Kidney (tissue), 14 donors: ENCODE data around the gene NR2F6. TPM values are rescaled to one million over a fixed set of nuclear protein-coding genes. Genes with fewer than 3 reads are reported as not detected.
A peak's percentile ranks its signal among the peaks of the same experiment; 100 is the strongest.
"Not testable (repeated sequence)": the region's sequence is repeated elsewhere in the genome, so short reads cannot be mapped to it uniquely, and the experiment has no call there.

ENCODE experiments used
- DNase-seq, 5 donors: peaks; one replicate each; pipeline ENCODE4 v3.0.0-alpha.2; 2013 to 2020
- FAIRE-seq: peaks from 2 replicates; lab custom pipeline; 2012; peaks lifted over from hg19 to GRCh38; lab: Jason Lieb, UNC
- H3K27ac ChIP-seq, 2 donors: one replicate each; pipeline ENCODE4 v1.7.0; 2013; ENCODE audit warnings: low read depth in 2 of 2, low read length in 2 of 2, inconsistent platforms in 1 of 2
- H3K27me3 ChIP-seq: one replicate; pipeline ENCODE4 v1.7.1; 2013; ENCODE audit warnings: low read length, inconsistent platforms; ENCODE audit not compliant: control insufficient read depth, insufficient read depth
- H3K36me3 ChIP-seq, 3 donors: one replicate each; pipeline versions ENCODE4 v1.7.0 to v1.7.1; 2013; ENCODE audit warnings: low read length in 3 of 3, control low read depth in 1 of 3, inconsistent platforms in 1 of 3; ENCODE audit not compliant: insufficient read depth in 3 of 3, control insufficient read depth in 2 of 3
- H3K4me1 ChIP-seq, 3 donors: one replicate each; pipeline versions ENCODE4 v1.7.0 to v1.7.1; 2013; ENCODE audit warnings: low read length in 3 of 3, inconsistent platforms in 1 of 3, low read depth in 1 of 3; ENCODE audit not compliant: control insufficient read depth in 2 of 3, insufficient read depth in 2 of 3
- H3K4me3 ChIP-seq, 3 donors: one replicate each; pipeline versions ENCODE4 v1.7.0 to v1.8.1; 2013; ENCODE audit warnings: low read length in 3 of 3, control low read depth in 1 of 3, inconsistent platforms in 1 of 3
- H3K9ac ChIP-seq, 3 donors: one replicate each; pipeline versions ENCODE4 v1.7.0 to v1.7.1; 2013; ENCODE audit warnings: low read length in 3 of 3, control low read depth in 1 of 3, inconsistent platforms in 1 of 3
- H3K9me3 ChIP-seq, 3 donors: one replicate each; pipeline versions ENCODE4 v1.7.0 to v1.7.1; 2013; ENCODE audit warnings: low read length in 3 of 3, control low read depth in 1 of 3, inconsistent platforms in 1 of 3; ENCODE audit not compliant: control insufficient read depth in 2 of 3, insufficient read depth in 1 of 3
- CTCF ChIP-seq: IDR thresholded peaks from 3 replicates; pipeline ENCODE4 v1.5.1; 2012; ENCODE audit warnings: mild to moderate bottlenecking, moderate library complexity, borderline replicate concordance; ENCODE audit not compliant: insufficient read depth; ENCODE audit errors: extremely low read depth
- intact Hi-C: fragments of 100-400 bp; cut with DNase I; formaldehyde crosslinking; loops from one replicate; pipeline ENCODE4 v1.11.1; 2022
- polyA plus RNA-seq: library from polyadenylated mRNA; stranded (reverse); fragments of 350-450 nt; fragmentation: Illumina TruSeq; extraction: RNeasy Lipid Tissue Mini Kit (QIAGEN cat#74804); gene quantifications from one replicate; pipeline ENCODE4 v1.2.3, GENCODE V29; 2014; ENCODE audit warnings: low read depth, low replicate concordance; ENCODE audit not compliant: insufficient read depth
- total RNA-seq: library from RNA; stranded (reverse); fragmentation: NEBNext Ultra II Directional; extraction: Animal tissue kit (Norgen Biotek cat#: 25700); gene quantifications from one replicate; pipeline ENCODE4 v1.2.1, GENCODE V29; 2021
- donor health status: control.
- donor health status: control.
- donor health status: control.
- donor health status: control.
- donor health status: control.
- donor health status: DM: yes; HTN: yes; CAD: no.
- donor health status: Normal renal cell carcinoma (clear cell type).

The NR2F6 gene
- total and polyA plus RNA-seq, 2 donors from 2014 or later = 46.8 to 60.2 TPM

GRCh38 chr19:17196610-17197009 is 49.1 kb downstream of the NR2F6 start:
- no peak overlapping the region for H3K9ac ChIP-seq
- FAIRE-seq = no peak
- intact Hi-C loops = no loop called here
- H3K27me3 ChIP-seq = no peaks in the 10 kb centered on the region
- no peak for TF ChIP-seq CTCF
- no peaks in the 10 kb centered on the region for H3K9me3 ChIP-seq
- H3K36me3 ChIP-seq = peaks cover 2 to 20% (median 12%) of the 10 kb centered on the region in 3 donors
- H3K4me1 ChIP-seq = no peaks in the 10 kb centered on the region
- no peak overlapping the region for H3K4me3 ChIP-seq
- DNase-seq = no peak
- no peak overlapping the region for H3K27ac ChIP-seq

- Histone ChIP-seq H3K9me3 (no peaks in the 10 kb centered on the region), H3K27ac (no peak overlapping the region), H3K9ac (no peak overlapping the region), H3K27me3 (no peaks in the 10 kb centered on the region), H3K4me1 (no peaks in the 10 kb centered on the region), H3K36me3 (peaks cover 2 to 24% (median 20%) of the 10 kb centered on the region in 3 donors), H3K4me3 (no peak overlapping the region)
- FAIRE-seq (no peak), DNase-seq (peak in 1 of 5 donors; percentile 61)
- intact Hi-C loops = no loop called here
- no peak for TF ChIP-seq CTCF
Observed at GRCh38 chr19:17195106-17195505, 50.6 kb downstream of the NR2F6 start.

- Histone ChIP-seq H3K27me3 (no peaks in the 10 kb centered on the region), H3K9ac (no peak overlapping the region), H3K27ac (no peak overlapping the region), H3K4me1 (no peaks in the 10 kb centered on the region), H3K36me3 (peaks cover 2 to 24% (median 22%) of the 10 kb centered on the region in 3 donors), H3K4me3 (no peak overlapping the region), H3K9me3 (no peaks in the 10 kb centered on the region)
- intact Hi-C loops = no loop called here
- TF ChIP-seq CTCF = no peak
- no peak for FAIRE-seq
- no peak for DNase-seq
Observed at GRCh38 chr19:17194608-17195007, 51.1 kb downstream of the NR2F6 start.

GRCh38 chr19:17192751-17193150 is 53.0 kb downstream of the NR2F6 start:
- H3K36me3 ChIP-seq = peaks cover 2 to 27% (median 25%) of the 10 kb centered on the region in 3 donors
- FAIRE-seq (no peak), DNase-seq (peak in 1 of 5 donors; percentile 65)
- H3K27me3 ChIP-seq = no peaks in the 10 kb centered on the region
- no peaks in the 10 kb centered on the region for H3K9me3 ChIP-seq
- no peak overlapping the region for H3K4me3 ChIP-seq
- no peak for TF ChIP-seq CTCF
- H3K4me1 ChIP-seq = no peaks in the 10 kb centered on the region
- H3K27ac ChIP-seq = no peak overlapping the region
- no peak overlapping the region for H3K9ac ChIP-seq
- intact Hi-C loops = no loop called here

- intact Hi-C loops, H3K9ac ChIP-seq, H3K27ac ChIP-seq, H3K4me1 ChIP-seq, H3K4me3 ChIP-seq, H3K9me3 ChIP-seq, FAIRE-seq, H3K27me3 ChIP-seq: not testable (repeated sequence)
- H3K36me3 ChIP-seq = peaks cover 4 to 28% (median 27%) of the 10 kb centered on the region in 3 donors
- DNase-seq = peak in 1 of 5 donors; percentile 12
Observed at GRCh38 chr19:17191736-17192135, 54.0 kb downstream of the NR2F6 start.
